Astrocyte (in vitro differentiated cells and primary cell): Measurements from ENCODE around the gene PITX1. TPM values are rescaled to one million over a fixed set of nuclear protein-coding genes. Genes with fewer than 3 reads are reported as not detected.

Experiments
- DNase-seq: peaks from one replicate; pipeline ENCODE4 v3.0.0-alpha.2; 2010; ENCODE audit warnings: low read depth
- FAIRE-seq: peaks from 2 replicates; lab custom pipeline; 2011; peaks lifted over from hg19 to GRCh38; lab: Jason Lieb, UNC
- H2AFZ ChIP-seq: 2 replicates; pipeline ENCODE4 v1.6.0; 2012; ENCODE audit warnings: low read depth, low read length, inconsistent platforms
- H3K27ac ChIP-seq: 2 replicates; pipeline ENCODE4 v1.5.1; 2011; ENCODE audit warnings: low read depth, low read length, inconsistent platforms
- H3K27me3 ChIP-seq: 2 replicates; pipeline ENCODE4 v1.6.0; 2011; ENCODE audit warnings: low read length, inconsistent platforms; ENCODE audit not compliant: insufficient read depth
- H3K36me3 ChIP-seq: 2 replicates; pipeline ENCODE4 v1.5.1; 2011; ENCODE audit warnings: low read length, inconsistent platforms; ENCODE audit not compliant: insufficient read depth
- H3K4me1 ChIP-seq: 2 replicates; pipeline ENCODE4 v1.5.1; 2011; ENCODE audit warnings: low read length, inconsistent platforms; ENCODE audit not compliant: insufficient read depth
- H3K4me2 ChIP-seq: 2 replicates; pipeline ENCODE4 v1.6.0; 2012; ENCODE audit warnings: low read length, inconsistent platforms
- H3K4me3 ChIP-seq: 2 replicates; pipeline ENCODE4 v1.5.1; 2011; ENCODE audit warnings: low read depth, mild to moderate bottlenecking, low read length, inconsistent platforms; ENCODE audit not compliant: insufficient read depth
- H3K79me2 ChIP-seq: 2 replicates; pipeline ENCODE4 v1.6.0; 2012; ENCODE audit warnings: mild to moderate bottlenecking, low read length, inconsistent platforms; ENCODE audit not compliant: insufficient read depth
- H3K9ac ChIP-seq: 2 replicates; pipeline ENCODE4 v1.6.0; 2012; ENCODE audit warnings: mild to moderate bottlenecking, low read length, inconsistent platforms
- H3K9me3 ChIP-seq: 2 replicates; pipeline ENCODE4 v1.5.1; 2012; ENCODE audit warnings: low read depth, mild to moderate bottlenecking, low read length, inconsistent platforms; ENCODE audit not compliant: insufficient read depth
- H4K20me1 ChIP-seq: 2 replicates; pipeline ENCODE4 v1.6.0; 2012; ENCODE audit warnings: low read length, inconsistent platforms; ENCODE audit not compliant: insufficient read depth
- H3K27ac Mint-ChIP-seq: one replicate; pipeline ENCODE4 v1.8.0; 2021; ENCODE audit warnings: mild to moderate bottlenecking, mixed read lengths; ENCODE audit not compliant: unreplicated experiment
- H3K27me3 Mint-ChIP-seq: one replicate; pipeline ENCODE4 v1.8.0; 2021; ENCODE audit warnings: low read depth, mixed read lengths; ENCODE audit not compliant: unreplicated experiment
- H3K36me3 Mint-ChIP-seq: one replicate; pipeline ENCODE4 v1.8.0; 2021; ENCODE audit warnings: low read depth, mixed read lengths; ENCODE audit not compliant: unreplicated experiment
- H3K4me1 Mint-ChIP-seq: one replicate; pipeline ENCODE4 v1.8.0; 2021; ENCODE audit warnings: low read depth, mixed read lengths; ENCODE audit not compliant: unreplicated experiment
- H3K4me3 Mint-ChIP-seq: one replicate; pipeline ENCODE4 v1.8.0; 2021; ENCODE audit warnings: mild to moderate bottlenecking, moderate library complexity, mixed read lengths; ENCODE audit not compliant: unreplicated experiment
- H3K9me3 Mint-ChIP-seq: one replicate; pipeline ENCODE4 v1.8.0; 2021; ENCODE audit warnings: mild to moderate bottlenecking, mixed read lengths; ENCODE audit not compliant: unreplicated experiment
- CTCF ChIP-seq: IDR thresholded peaks from 2 replicates; pipeline ENCODE4 v1.5.1; 2011; ENCODE audit warnings: low read depth, mild to moderate bottlenecking, inconsistent platforms, low read length, moderate library complexity; ENCODE audit not compliant: insufficient read depth
- EZH2 ChIP-seq: IDR thresholded peaks from 2 replicates; pipeline ENCODE4 v1.6.1; 2012; ENCODE audit warnings: mild to moderate bottlenecking, low read length, inconsistent platforms; ENCODE audit not compliant: insufficient read depth
- total RNA-seq: library from RNA; stranded (reverse); gene quantifications from 2 replicates; pipeline ENCODE4 v1.2.1, GENCODE V29; 2021

PITX1 gene
- total RNA-seq, 1 donor from 2014 or later = 0.52 TPM

- peaks cover 95% of the 10 kb centered on the region for H3K27me3 Mint-ChIP-seq
These were observed 18.6 kb upstream of the PITX1 start for GRCh38 chr5:135052511-135053145.

GRCh38 chr5:135051872-135052271 lies 17.8 kb upstream of the PITX1 start:
- H2AFZ ChIP-seq = no peak overlapping the region
- Mint-ChIP-seq H3K27ac (no peak overlapping the region), H3K9me3 (peaks cover 10% of the 10 kb centered on the region), H3K4me1 (no peaks in the 10 kb centered on the region), H3K36me3 (no peaks in the 10 kb centered on the region), H3K4me3 (no peak overlapping the region), H3K27me3 (peaks cover 95% of the 10 kb centered on the region)
- H3K36me3 ChIP-seq = no peaks in the 10 kb centered on the region
- H4K20me1 ChIP-seq = no peaks in the 10 kb centered on the region
- no peaks in the 10 kb centered on the region for H3K79me2 ChIP-seq
- H3K9me3 ChIP-seq = no peaks in the 10 kb centered on the region
- FAIRE-seq = no peak
- H3K4me1 ChIP-seq = no peaks in the 10 kb centered on the region
- H3K4me2 ChIP-seq = no peak overlapping the region
- no peak overlapping the region for H3K9ac ChIP-seq
- no peak for DNase-seq
- peaks cover 63% of the 10 kb centered on the region for H3K27me3 ChIP-seq
- TF ChIP-seq EZH2 = no peak
- no peak for TF ChIP-seq CTCF
- H3K27ac ChIP-seq = no peak overlapping the region
- H3K4me3 ChIP-seq = no peak overlapping the region

More at GRCh38 chr5:135052511-135053145, 18.6 kb upstream of the PITX1 start:
- no peak overlapping the region for H3K4me3 Mint-ChIP-seq
- TF ChIP-seq EZH2 (no peak), CTCF (no peak)
- Histone ChIP-seq H3K27ac (no peak overlapping the region), H3K79me2 (no peaks in the 10 kb centered on the region), H3K4me3 (no peak overlapping the region), H3K4me2 (no peak overlapping the region), H3K9me3 (no peaks in the 10 kb centered on the region), H2AFZ (no peak overlapping the region), H3K4me1 (no peaks in the 10 kb centered on the region), H3K9ac (no peak overlapping the region), H3K36me3 (no peaks in the 10 kb centered on the region), H3K27me3 (peaks cover 58% of the 10 kb centered on the region), H4K20me1 (no peaks in the 10 kb centered on the region)
- no peaks in the 10 kb centered on the region for H3K36me3 Mint-ChIP-seq
- H3K4me1 Mint-ChIP-seq = no peaks in the 10 kb centered on the region
- no peak overlapping the region for H3K27ac Mint-ChIP-seq
- DNase-seq (no peak), FAIRE-seq (no peak)
- peaks cover 10% of the 10 kb centered on the region for H3K9me3 Mint-ChIP-seq

- Histone ChIP-seq H4K20me1 (no peaks in the 10 kb centered on the region), H3K4me1 (no peaks in the 10 kb centered on the region), H2AFZ (no peak overlapping the region)
These were observed 17.4 kb upstream of the PITX1 start for GRCh38 chr5:135051399-135051798.

More at GRCh38 chr5:135051399-135051798, 17.4 kb upstream of the PITX1 start:
- Histone ChIP-seq H3K27me3 (peaks cover 66% of the 10 kb centered on the region), H3K36me3 (no peaks in the 10 kb centered on the region), H3K9me3 (no peaks in the 10 kb centered on the region), H3K79me2 (no peaks in the 10 kb centered on the region), H3K4me3 (no peak overlapping the region), H3K9ac (no peak overlapping the region), H3K27ac (no peak overlapping the region), H3K4me2 (no peak overlapping the region)
- Mint-ChIP-seq H3K27ac (no peak overlapping the region), H3K36me3 (no peaks in the 10 kb centered on the region), H3K4me1 (no peaks in the 10 kb centered on the region), H3K27me3 (peaks cover 95% of the 10 kb centered on the region), H3K4me3 (no peak overlapping the region), H3K9me3 (peaks cover 10% of the 10 kb centered on the region)
- FAIRE-seq = no peak
- TF ChIP-seq EZH2 (no peak), CTCF (no peak)
- DNase-seq = no peak
